ENCODE results near the gene GKN1. TPM values are rescaled to one million over a fixed set of nuclear protein-coding genes. Genes with fewer than 3 reads are reported as not detected.

The GKN1 gene
- not detected for polyA plus RNA-seq (2013, experiment 1 of 2)
- polyA plus RNA-seq (2013, experiment 2 of 2), result not detected

DNA sequence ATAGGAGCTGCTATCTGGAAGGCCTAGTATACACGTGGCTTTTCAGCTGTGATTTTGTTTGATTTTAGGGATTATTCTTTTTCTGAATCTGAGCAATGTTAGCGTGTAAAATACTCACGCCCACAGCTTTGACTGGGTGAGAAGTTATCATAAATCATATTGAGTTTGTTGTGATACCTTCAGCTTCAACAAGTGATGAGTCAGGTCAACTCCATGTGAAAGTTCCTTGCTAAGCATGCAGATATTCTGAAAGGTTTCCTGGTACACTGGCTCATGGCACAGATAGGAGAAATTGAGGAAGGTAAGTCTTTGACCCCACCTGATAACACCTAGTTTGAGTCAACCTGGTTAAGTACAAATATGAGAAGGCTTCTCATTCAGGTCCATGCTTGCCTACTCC is at the start of gene GKN1:
GKN1 (plus strand) TSS at position 386 of the 400 bp plus-strand sequence. CDS start 42 bp downstream, outside the sequence.
- Histone ChIP-seq H3K4me1 (ENCODE audit: control insufficient read depth, insufficient read depth, low read depth, low read length) (peaks cover 11% of the 10 kb centered on the region), H2BK120ac (ENCODE audit: low read depth, low read length) (no peak within 1 kb of the TSS), H3K4ac (ENCODE audit: low read depth in 1 of 2, low read length in 2 of 2) (peak within 1 kb of the TSS in 1 of 2 experiments; percentile 45), H4K8ac (ENCODE audit: low read length) (no peak within 1 kb of the TSS), H3K79me1 (replicated peaks; ENCODE audit: low read length, poor library complexity, severe bottlenecking) (no peaks in the 10 kb centered on the region), H2BK12ac (ENCODE audit: low read length in 2 of 2) (no peak within 1 kb of the TSS), H2AFZ (ENCODE audit: low read depth, low read length) (no peak within 1 kb of the TSS), H3K36me3 (ENCODE audit: control insufficient read depth in 1 of 2, insufficient read depth in 2 of 2, low read depth in 1 of 2, low read length in 2 of 2) (no peaks in the 10 kb centered on the region), H4K91ac (ENCODE audit: low read length) (no peak within 1 kb of the TSS), H2BK15ac (ENCODE audit: low read depth, poor library complexity, severe bottlenecking) (no peak within 1 kb of the TSS), H3K4me3 (ENCODE audit: insufficient read depth in 1 of 2, low read depth in 1 of 2, low read length in 2 of 2) (no peak within 1 kb of the TSS), H2AK5ac (ENCODE audit: low read length, severe bottlenecking) (peak within 1 kb of the TSS; percentile 96), H3K4me2 (ENCODE audit: low read length, poor library complexity, severe bottlenecking) (no peak within 1 kb of the TSS), H3K18ac (ENCODE audit: low read depth in 1 of 2, low read length in 2 of 2) (no peak within 1 kb of the TSS), H3K9me3 (ENCODE audit: control insufficient read depth, low read length) (no peaks in the 10 kb centered on the region), H2BK5ac (ENCODE audit: low read depth, low read length, poor library complexity, severe bottlenecking) (no peak within 1 kb of the TSS), H3K27me3 (ENCODE audit: control insufficient read depth in 1 of 2, insufficient read depth in 1 of 2, low read length in 2 of 2) (peaks cover 0 to 4% of the 10 kb centered on the region in 2 experiments), H3K9ac (ENCODE audit: low read length) (no peak within 1 kb of the TSS), H3K27ac (ENCODE audit: low read length, poor library complexity, severe bottlenecking) (no peak within 1 kb of the TSS), H3K14ac (ENCODE audit: low read length in 2 of 2) (no peak within 1 kb of the TSS), H3K23ac (ENCODE audit: low read length in 2 of 2) (no peak within 1 kb of the TSS)
- peak; percentile 16 for DNase-seq
- 51% methylated on average over 3 of the region's 3 CpGs for WGBS

GRCh38 chr2:68925295-68925896 is 49.0 kb upstream of the GKN1 start:
- Histone ChIP-seq H3K4me2 (ENCODE audit: low read length, poor library complexity, severe bottlenecking) (no peak overlapping the region), H2BK12ac (ENCODE audit: low read length in 2 of 2) (no peak overlapping the region), H2AFZ (ENCODE audit: low read depth, low read length) (no peak overlapping the region), H2BK120ac (ENCODE audit: low read depth, low read length) (no peak overlapping the region), H3K4me3 (ENCODE audit: insufficient read depth in 1 of 2, low read depth in 1 of 2, low read length in 2 of 2) (no peak overlapping the region), H3K79me1 (replicated peaks; ENCODE audit: low read length, poor library complexity, severe bottlenecking) (no peaks in the 10 kb centered on the region), H3K4ac (ENCODE audit: low read depth in 1 of 2, low read length in 2 of 2) (no peak overlapping the region), H2AK5ac (ENCODE audit: low read length, severe bottlenecking) (peak overlapping the region; percentile 7), H3K23ac (ENCODE audit: low read length in 2 of 2) (no peak overlapping the region), H4K91ac (ENCODE audit: low read length) (no peak overlapping the region), H3K36me3 (ENCODE audit: control insufficient read depth in 1 of 2, insufficient read depth in 2 of 2, low read depth in 1 of 2, low read length in 2 of 2) (no peaks in the 10 kb centered on the region), H3K9ac (ENCODE audit: low read length) (no peak overlapping the region), H3K14ac (ENCODE audit: low read length in 2 of 2) (no peak overlapping the region), H2BK15ac (ENCODE audit: low read depth, poor library complexity, severe bottlenecking) (no peak overlapping the region), H4K8ac (ENCODE audit: low read length) (no peak overlapping the region), H3K27ac (ENCODE audit: low read length, poor library complexity, severe bottlenecking) (no peak overlapping the region), H2BK5ac (ENCODE audit: low read depth, low read length, poor library complexity, severe bottlenecking) (no peak overlapping the region), H3K9me3 (ENCODE audit: control insufficient read depth, low read length) (no peaks in the 10 kb centered on the region), H3K18ac (ENCODE audit: low read depth in 1 of 2, low read length in 2 of 2) (no peak overlapping the region), H3K27me3 (ENCODE audit: control insufficient read depth in 1 of 2, insufficient read depth in 1 of 2, low read length in 2 of 2) (peaks cover 0 to 25% of the 10 kb centered on the region in 2 experiments), H3K4me1 (ENCODE audit: control insufficient read depth, insufficient read depth, low read depth, low read length) (no peaks in the 10 kb centered on the region)
- WGBS, result 47% methylated on average over 9 of the region's 9 CpGs
- peak; percentile 66 for DNase-seq

GRCh38 chr2:68926796-68927195 is 47.6 kb upstream of the GKN1 start:
- Histone ChIP-seq H3K14ac (ENCODE audit: low read length in 2 of 2) (no peak overlapping the region), H3K27me3 (ENCODE audit: control insufficient read depth in 1 of 2, insufficient read depth in 1 of 2, low read length in 2 of 2) (peaks cover 0 to 25% of the 10 kb centered on the region in 2 experiments), H2BK5ac (ENCODE audit: low read depth, low read length, poor library complexity, severe bottlenecking) (no peak overlapping the region), H3K36me3 (ENCODE audit: control insufficient read depth in 1 of 2, insufficient read depth in 2 of 2, low read depth in 1 of 2, low read length in 2 of 2) (no peaks in the 10 kb centered on the region), H4K91ac (ENCODE audit: low read length) (no peak overlapping the region), H2BK120ac (ENCODE audit: low read depth, low read length) (no peak overlapping the region), H2BK12ac (ENCODE audit: low read length in 2 of 2) (no peak overlapping the region), H3K4me1 (ENCODE audit: control insufficient read depth, insufficient read depth, low read depth, low read length) (no peaks in the 10 kb centered on the region), H3K4me3 (ENCODE audit: insufficient read depth in 1 of 2, low read depth in 1 of 2, low read length in 2 of 2) (no peak overlapping the region), H3K18ac (ENCODE audit: low read depth in 1 of 2, low read length in 2 of 2) (no peak overlapping the region), H3K4me2 (ENCODE audit: low read length, poor library complexity, severe bottlenecking) (no peak overlapping the region), H3K9me3 (ENCODE audit: control insufficient read depth, low read length) (no peaks in the 10 kb centered on the region), H3K4ac (ENCODE audit: low read depth in 1 of 2, low read length in 2 of 2) (no peak overlapping the region), H3K27ac (ENCODE audit: low read length, poor library complexity, severe bottlenecking) (no peak overlapping the region), H3K23ac (ENCODE audit: low read length in 2 of 2) (peak overlapping the region in 1 of 2 experiments; percentile 70), H4K8ac (ENCODE audit: low read length) (no peak overlapping the region), H3K9ac (ENCODE audit: low read length) (no peak overlapping the region), H2BK15ac (ENCODE audit: low read depth, poor library complexity, severe bottlenecking) (no peak overlapping the region), H3K79me1 (replicated peaks; ENCODE audit: low read length, poor library complexity, severe bottlenecking) (no peaks in the 10 kb centered on the region), H2AFZ (ENCODE audit: low read depth, low read length) (no peak overlapping the region), H2AK5ac (ENCODE audit: low read length, severe bottlenecking) (no peak overlapping the region)
- no peak for DNase-seq
- 74% methylated on average over 2 of the region's 4 CpGs for WGBS

DNA sequence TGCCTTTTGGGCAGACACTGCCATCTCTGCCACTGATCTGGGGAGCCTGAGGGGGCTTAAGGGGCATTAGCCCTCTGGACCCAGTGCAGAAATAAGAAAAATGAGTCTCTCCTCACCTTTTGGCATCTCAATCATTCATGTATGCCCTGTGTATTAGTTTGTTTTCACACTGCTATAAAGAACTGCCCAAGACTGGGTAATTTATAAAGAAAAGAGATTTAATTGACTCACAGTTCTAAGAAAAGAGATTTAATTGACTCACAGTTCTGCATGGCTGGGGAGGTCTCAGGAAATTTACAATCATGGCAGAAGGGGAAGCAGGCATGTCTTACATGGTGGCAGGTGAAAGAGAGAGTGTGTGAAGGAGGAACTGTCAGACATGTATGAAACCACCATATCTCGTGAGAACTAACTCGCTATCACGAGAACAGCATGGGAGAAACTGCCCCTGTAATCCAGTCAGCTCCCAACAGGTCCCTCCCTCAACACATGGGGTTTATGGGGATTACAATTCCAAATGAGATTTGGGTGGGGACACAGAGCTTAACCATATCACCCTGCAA is 43.2 kb upstream of the GKN1 start:
- Histone ChIP-seq H2BK120ac (ENCODE audit: low read depth, low read length) (no peak overlapping the region), H3K4me2 (ENCODE audit: low read length, poor library complexity, severe bottlenecking) (no peak overlapping the region), H3K4ac (ENCODE audit: low read depth in 1 of 2, low read length in 2 of 2) (no peak overlapping the region), H3K4me3 (ENCODE audit: insufficient read depth in 1 of 2, low read depth in 1 of 2, low read length in 2 of 2) (no peak overlapping the region), H2AK5ac (ENCODE audit: low read length, severe bottlenecking) (no peak overlapping the region), H2BK5ac (ENCODE audit: low read depth, low read length, poor library complexity, severe bottlenecking) (no peak overlapping the region), H3K14ac (ENCODE audit: low read length in 2 of 2) (no peak overlapping the region), H2BK15ac (ENCODE audit: low read depth, poor library complexity, severe bottlenecking) (no peak overlapping the region), H3K9ac (ENCODE audit: low read length) (no peak overlapping the region), H2AFZ (ENCODE audit: low read depth, low read length) (no peak overlapping the region), H3K23ac (ENCODE audit: low read length in 2 of 2) (no peak overlapping the region), H3K18ac (ENCODE audit: low read depth in 1 of 2, low read length in 2 of 2) (peak overlapping the region in 1 of 2 experiments; percentile 28), H3K27ac (ENCODE audit: low read length, poor library complexity, severe bottlenecking) (no peak overlapping the region), H4K8ac (ENCODE audit: low read length) (no peak overlapping the region), H2BK12ac (ENCODE audit: low read length in 2 of 2) (peak overlapping the region in 1 of 2 experiments; percentile 33), H3K36me3 (ENCODE audit: control insufficient read depth in 1 of 2, insufficient read depth in 2 of 2, low read depth in 1 of 2, low read length in 2 of 2) (no peaks in the 10 kb centered on the region), H3K9me3 (ENCODE audit: control insufficient read depth, low read length) (no peaks in the 10 kb centered on the region), H3K4me1 (ENCODE audit: control insufficient read depth, insufficient read depth, low read depth, low read length) (peaks cover 2% of the 10 kb centered on the region), H3K27me3 (ENCODE audit: control insufficient read depth in 1 of 2, insufficient read depth in 1 of 2, low read length in 2 of 2) (peaks cover 0 to 16% of the 10 kb centered on the region in 2 experiments), H3K79me1 (replicated peaks; ENCODE audit: low read length, poor library complexity, severe bottlenecking) (no peaks in the 10 kb centered on the region), H4K91ac (ENCODE audit: low read length) (peak overlapping the region; percentile 25)
- no peak for DNase-seq
- WGBS, result 100% methylated on average over 1 of the region's 3 CpGs
